Activated CD4-positive, alpha-beta T cell treated with anti-CD3 and anti-CD28 coated beads, Interleukin-2, Interleukin-4, amounts not matched to agents 100 ng/mL and 50 ng/mL, durations not matched to agents 16 hours and 8 hours (primary cell): ENCODE measurements around the gene DCAF8L2.
"Not testable (repeated sequence)": the region's sequence is repeated elsewhere in the genome, so short reads cannot be mapped to it uniquely, and the experiment has no call there.

Experiments
- DNase-seq: peaks from one replicate; pipeline ENCODE4 v3.0.0-alpha.2; 2020; ENCODE audit warnings: low spot score

DCAF8L2 gene

GRCh38 chrX:27590044-27590443, at the start of gene DCAF8L2:
DCAF8L2 (plus strand) TSS chrX:27590344; CDS start chrX:27746896, 156,552 bp downstream.
- no peak for DNase-seq

- not testable (repeated sequence) for DNase-seq
Observed at GRCh38 chrX:27541161-27541560, 49.0 kb upstream of the DCAF8L2 start.

- no peak for DNase-seq
Observed at GRCh38 chrX:27548624-27549023, 41.5 kb upstream of the DCAF8L2 start.

- DNase-seq: no peak
Observed at GRCh38 chrX:27549688-27550087, 40.5 kb upstream of the DCAF8L2 start.

GRCh38 chrX:27555514-27555913, 34.6 kb upstream of the DCAF8L2 start:
- peak; percentile 1 for DNase-seq

- DNase-seq: no peak
Observed at GRCh38 chrX:27565992-27566391, 24.2 kb upstream of the DCAF8L2 start.

GRCh38 chrX:27571164-27571563, 19.0 kb upstream of the DCAF8L2 start:
- no peak for DNase-seq

- DNase-seq: no peak
Observed at GRCh38 chrX:27575565-27575964, 14.6 kb upstream of the DCAF8L2 start.

- no peak for DNase-seq
Observed at GRCh38 chrX:27583976-27584375, 6.2 kb upstream of the DCAF8L2 start.

GRCh38 chrX:27591938-27592337, 1.8 kb downstream of the DCAF8L2 start:
- DNase-seq: no peak

- no peak for DNase-seq
Observed at GRCh38 chrX:27597508-27597907, 7.4 kb downstream of the DCAF8L2 start.

GRCh38 chrX:27598312-27598711, 8.2 kb downstream of the DCAF8L2 start:
- no peak for DNase-seq

- no peak for DNase-seq
Observed at GRCh38 chrX:27599928-27600327, 9.8 kb downstream of the DCAF8L2 start.

- no peak for DNase-seq
Observed at GRCh38 chrX:27600686-27601085, 10.5 kb downstream of the DCAF8L2 start.

- DNase-seq: no peak
Observed at GRCh38 chrX:27608671-27609070, 18.5 kb downstream of the DCAF8L2 start.

GRCh38 chrX:27619459-27619858, 29.3 kb downstream of the DCAF8L2 start:
- no peak for DNase-seq

GRCh38 chrX:27619975-27620374, 29.8 kb downstream of the DCAF8L2 start:
- peak; percentile 5 for DNase-seq

- no peak for DNase-seq
Observed at GRCh38 chrX:27622883-27623282, 32.7 kb downstream of the DCAF8L2 start.

- DNase-seq: no peak
Observed at GRCh38 chrX:27626066-27626465, 35.9 kb downstream of the DCAF8L2 start.

GRCh38 chrX:27633328-27633727, 43.2 kb downstream of the DCAF8L2 start:
- no peak for DNase-seq

- no peak for DNase-seq
Observed at GRCh38 chrX:27656581-27656980, 66.4 kb downstream of the DCAF8L2 start.

GRCh38 chrX:27660878-27661277, 70.7 kb downstream of the DCAF8L2 start:
- DNase-seq: no peak

GRCh38 chrX:27671234-27671633, 81.1 kb downstream of the DCAF8L2 start:
- no peak for DNase-seq

- DNase-seq: no peak
Observed at GRCh38 chrX:27674491-27674890, 84.3 kb downstream of the DCAF8L2 start.

- DNase-seq: no peak
Observed at GRCh38 chrX:27675493-27675892, 85.3 kb downstream of the DCAF8L2 start.
